Right lobe of liver (tissue), 4 donors: Measurements from ENCODE around the gene BAIAP2L2.

Experiments
- CTCF ChIP-seq, 4 donors: fragments of 200-600 bp in 3 of 4; fragments of 450-650 bp in 1 of 4; IDR thresholded peaks; one replicate each; pipeline versions ENCODE4 v1.5.1 to v1.8.0; 2016 to 2022; ENCODE audit warnings: antibody characterized with exemption in 4 of 4, mild to moderate bottlenecking in 2 of 4
- POLR2A ChIP-seq: fragments of 450-650 bp; IDR thresholded peaks from one replicate; pipeline ENCODE4 v1.6.1; 2017; ENCODE audit warnings: antibody characterized with exemption, mild to moderate bottlenecking
- donor health status: DM: no; HTN: no; CAD: no.
- donor health status: DM: no; HTN: no; CAD: no.
- donor health status: DM: no; HTN: yes; CAD: no.

DNA sequence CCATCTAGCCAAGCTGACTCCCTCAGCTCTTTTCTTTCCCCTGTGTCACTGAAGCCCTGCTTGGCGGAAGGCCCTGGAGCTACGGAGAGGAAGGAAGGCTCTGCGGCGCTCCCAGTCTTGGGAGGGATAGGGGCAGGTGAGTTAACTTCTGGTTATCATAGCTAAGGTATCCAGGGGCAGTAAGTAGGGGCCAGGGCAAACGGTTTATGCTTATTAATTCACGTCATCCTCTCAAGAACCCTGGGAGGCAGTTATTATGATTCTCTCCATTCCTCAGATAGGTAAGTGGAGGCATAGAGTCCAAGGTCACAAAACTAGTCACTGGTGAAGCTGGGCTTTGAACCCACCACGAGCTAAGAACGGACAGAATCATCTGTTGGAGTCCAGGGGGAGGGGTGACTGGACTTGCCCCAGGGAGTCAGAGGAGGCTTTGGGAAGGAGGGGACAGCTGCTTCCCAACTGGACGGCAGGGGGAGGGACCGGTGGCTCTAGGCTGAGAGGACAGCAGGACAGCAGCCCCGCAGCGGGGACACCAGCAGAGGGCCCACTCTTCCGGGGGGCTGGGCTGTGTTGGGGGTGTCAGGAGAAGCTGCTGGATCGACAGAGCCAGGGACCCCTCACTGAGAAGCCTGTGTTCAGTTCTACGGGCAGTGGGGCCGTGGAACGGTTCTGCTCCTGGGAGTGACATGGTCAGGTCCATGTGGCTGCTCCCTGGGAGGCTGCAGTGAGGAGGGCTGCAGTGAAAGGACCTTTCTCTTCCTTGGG is 3.5 kb downstream of the BAIAP2L2 start:
- TF ChIP-seq POLR2A (no peak), CTCF (IDR thresholded peaks at IDR 0.05) (no peak)
